HL-60 (cell line): ENCODE data around the gene CTSK.

ENCODE experiments used
- POLR2AphosphoS5 ChIP-seq: IDR thresholded peaks from 2 replicates; pipeline ENCODE4 v1.6.1; 2012; ENCODE audit warnings: low read depth
- TF ChIP-seq, protein P1 (sequence below): IDR thresholded peaks from one replicate; pipeline ENCODE4 v1.5.1; 2011; ENCODE audit warnings: low read length, control low read depth, inconsistent platforms; ENCODE audit not compliant: insufficient read depth
- TF ChIP-seq, protein P2 (sequence below): IDR thresholded peaks from 2 replicates; pipeline ENCODE4 v1.6.1; 2012; ENCODE audit warnings: low read depth; ENCODE audit not compliant: insufficient replicate concordance

DNA sequence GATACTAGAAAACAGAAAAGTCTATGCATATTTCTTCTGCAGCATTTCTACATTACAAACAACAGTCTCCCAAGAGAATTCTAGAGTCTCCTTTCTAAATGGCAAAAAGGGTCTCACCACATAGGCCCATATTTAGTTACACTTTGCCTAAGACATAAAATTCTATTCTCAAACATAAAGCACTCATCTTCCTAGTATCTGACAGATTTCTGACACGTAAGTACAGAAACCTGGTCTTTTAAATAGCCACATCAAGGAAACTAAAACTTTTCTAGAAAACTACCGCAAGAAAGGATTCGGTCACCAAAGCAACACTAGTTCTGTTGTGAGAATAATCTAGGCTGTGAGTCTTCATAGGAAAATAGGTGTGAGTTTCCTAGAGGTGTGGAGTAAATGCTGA lies 33.6 kb upstream of the CTSK start:
- TF ChIP-seq, protein P1, sequence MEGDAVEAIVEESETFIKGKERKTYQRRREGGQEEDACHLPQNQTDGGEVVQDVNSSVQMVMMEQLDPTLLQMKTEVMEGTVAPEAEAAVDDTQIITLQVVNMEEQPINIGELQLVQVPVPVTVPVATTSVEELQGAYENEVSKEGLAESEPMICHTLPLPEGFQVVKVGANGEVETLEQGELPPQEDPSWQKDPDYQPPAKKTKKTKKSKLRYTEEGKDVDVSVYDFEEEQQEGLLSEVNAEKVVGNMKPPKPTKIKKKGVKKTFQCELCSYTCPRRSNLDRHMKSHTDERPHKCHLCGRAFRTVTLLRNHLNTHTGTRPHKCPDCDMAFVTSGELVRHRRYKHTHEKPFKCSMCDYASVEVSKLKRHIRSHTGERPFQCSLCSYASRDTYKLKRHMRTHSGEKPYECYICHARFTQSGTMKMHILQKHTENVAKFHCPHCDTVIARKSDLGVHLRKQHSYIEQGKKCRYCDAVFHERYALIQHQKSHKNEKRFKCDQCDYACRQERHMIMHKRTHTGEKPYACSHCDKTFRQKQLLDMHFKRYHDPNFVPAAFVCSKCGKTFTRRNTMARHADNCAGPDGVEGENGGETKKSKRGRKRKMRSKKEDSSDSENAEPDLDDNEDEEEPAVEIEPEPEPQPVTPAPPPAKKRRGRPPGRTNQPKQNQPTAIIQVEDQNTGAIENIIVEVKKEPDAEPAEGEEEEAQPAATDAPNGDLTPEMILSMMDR: no peak
- TF ChIP-seq, protein P2, sequence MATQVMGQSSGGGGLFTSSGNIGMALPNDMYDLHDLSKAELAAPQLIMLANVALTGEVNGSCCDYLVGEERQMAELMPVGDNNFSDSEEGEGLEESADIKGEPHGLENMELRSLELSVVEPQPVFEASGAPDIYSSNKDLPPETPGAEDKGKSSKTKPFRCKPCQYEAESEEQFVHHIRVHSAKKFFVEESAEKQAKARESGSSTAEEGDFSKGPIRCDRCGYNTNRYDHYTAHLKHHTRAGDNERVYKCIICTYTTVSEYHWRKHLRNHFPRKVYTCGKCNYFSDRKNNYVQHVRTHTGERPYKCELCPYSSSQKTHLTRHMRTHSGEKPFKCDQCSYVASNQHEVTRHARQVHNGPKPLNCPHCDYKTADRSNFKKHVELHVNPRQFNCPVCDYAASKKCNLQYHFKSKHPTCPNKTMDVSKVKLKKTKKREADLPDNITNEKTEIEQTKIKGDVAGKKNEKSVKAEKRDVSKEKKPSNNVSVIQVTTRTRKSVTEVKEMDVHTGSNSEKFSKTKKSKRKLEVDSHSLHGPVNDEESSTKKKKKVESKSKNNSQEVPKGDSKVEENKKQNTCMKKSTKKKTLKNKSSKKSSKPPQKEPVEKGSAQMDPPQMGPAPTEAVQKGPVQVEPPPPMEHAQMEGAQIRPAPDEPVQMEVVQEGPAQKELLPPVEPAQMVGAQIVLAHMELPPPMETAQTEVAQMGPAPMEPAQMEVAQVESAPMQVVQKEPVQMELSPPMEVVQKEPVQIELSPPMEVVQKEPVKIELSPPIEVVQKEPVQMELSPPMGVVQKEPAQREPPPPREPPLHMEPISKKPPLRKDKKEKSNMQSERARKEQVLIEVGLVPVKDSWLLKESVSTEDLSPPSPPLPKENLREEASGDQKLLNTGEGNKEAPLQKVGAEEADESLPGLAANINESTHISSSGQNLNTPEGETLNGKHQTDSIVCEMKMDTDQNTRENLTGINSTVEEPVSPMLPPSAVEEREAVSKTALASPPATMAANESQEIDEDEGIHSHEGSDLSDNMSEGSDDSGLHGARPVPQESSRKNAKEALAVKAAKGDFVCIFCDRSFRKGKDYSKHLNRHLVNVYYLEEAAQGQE: no peak
- TF ChIP-seq POLR2AphosphoS5: no peak
